ENCODE results near the gene PXMP2.

PXMP2 gene

DNA sequence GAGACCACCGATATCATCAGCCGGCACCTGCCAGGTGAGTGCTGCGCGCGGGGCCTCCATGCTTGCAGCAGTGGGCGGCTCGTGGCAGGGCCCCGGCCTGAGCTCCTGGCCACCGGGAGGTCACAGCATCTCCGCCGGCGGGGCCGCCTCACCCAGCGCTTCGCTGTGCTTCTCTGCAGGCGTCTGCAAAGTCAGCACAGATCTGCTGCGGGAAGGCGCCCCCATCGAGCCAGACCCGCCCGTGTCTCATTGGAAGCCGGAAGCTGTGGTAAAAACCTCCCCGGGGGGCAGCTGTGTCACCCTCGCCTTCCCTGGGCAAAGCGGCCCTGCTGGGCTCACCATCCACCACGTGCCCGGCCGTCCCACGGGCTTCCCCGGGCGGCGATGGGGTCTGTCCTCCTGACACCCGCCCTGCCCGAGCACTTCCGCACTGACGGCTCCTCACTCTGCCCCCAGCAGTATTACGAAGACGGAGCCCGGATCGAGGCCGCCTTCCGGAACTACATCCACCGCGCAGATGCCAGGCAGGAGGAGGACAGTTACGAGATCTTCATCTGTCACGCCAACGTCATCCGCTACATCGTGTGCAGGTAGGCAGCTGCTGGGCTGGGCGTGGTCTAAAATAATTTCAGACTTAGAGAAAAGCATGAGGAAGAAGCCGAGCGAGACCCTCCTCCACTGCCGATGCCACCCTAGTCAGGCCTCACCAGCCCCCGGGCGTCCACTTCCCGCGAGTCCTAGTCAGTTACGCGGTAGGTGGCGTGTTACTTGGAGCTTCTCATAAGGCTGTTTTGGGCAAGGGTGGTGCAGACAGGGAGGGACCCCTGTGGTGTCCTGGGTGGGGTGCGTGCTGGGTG is 30.4 kb downstream of the PXMP2 start:
- Histone ChIP-seq H3K27ac (ENCODE audit: low read length) (no peak overlapping the region), H3K27me3 (ENCODE audit: low read depth, low read length) (no peaks in the 10 kb centered on the region), H3K9me3 (ENCODE audit: control insufficient read depth in 1 of 2, low read length in 2 of 2) (no peaks in the 10 kb centered on the region), H3K4me1 (ENCODE audit: control insufficient read depth in 1 of 2, insufficient read depth in 2 of 2, low read length in 2 of 2) (no peaks in the 10 kb centered on the region), H3K4me3 (ENCODE audit: low read depth in 1 of 2, low read length in 2 of 2) (no peak overlapping the region), H3K36me3 (ENCODE audit: control insufficient read depth in 1 of 2, insufficient read depth in 2 of 2, low read length in 2 of 2) (peaks cover 23 to 59% of the 10 kb centered on the region in 2 donors)

DNA sequence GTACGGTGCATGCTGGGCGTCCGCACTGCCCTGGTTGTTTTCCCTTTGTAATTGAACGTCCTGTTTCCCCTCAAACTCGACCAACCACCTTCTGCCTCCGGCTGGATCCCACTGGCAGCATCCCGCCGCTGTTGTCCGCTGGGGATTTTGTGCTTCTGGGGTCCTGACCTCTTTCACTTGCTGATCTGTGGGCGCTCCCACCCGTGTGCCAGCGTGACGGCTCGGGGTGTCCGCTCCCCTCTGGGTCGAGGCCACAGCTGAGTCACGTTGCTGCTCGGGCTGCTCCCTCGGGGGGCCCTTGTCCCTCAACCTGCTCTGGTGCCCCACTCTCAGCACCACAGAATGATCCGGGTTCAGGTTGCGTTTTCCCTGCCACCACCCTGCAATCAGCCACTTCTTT is 31.3 kb downstream of the PXMP2 start:
- Histone ChIP-seq H3K27ac (ENCODE audit: low read length) (no peak overlapping the region), H3K36me3 (ENCODE audit: control insufficient read depth in 1 of 2, insufficient read depth in 2 of 2, low read length in 2 of 2) (peaks cover 23 to 67% of the 10 kb centered on the region in 2 donors)

DNA sequence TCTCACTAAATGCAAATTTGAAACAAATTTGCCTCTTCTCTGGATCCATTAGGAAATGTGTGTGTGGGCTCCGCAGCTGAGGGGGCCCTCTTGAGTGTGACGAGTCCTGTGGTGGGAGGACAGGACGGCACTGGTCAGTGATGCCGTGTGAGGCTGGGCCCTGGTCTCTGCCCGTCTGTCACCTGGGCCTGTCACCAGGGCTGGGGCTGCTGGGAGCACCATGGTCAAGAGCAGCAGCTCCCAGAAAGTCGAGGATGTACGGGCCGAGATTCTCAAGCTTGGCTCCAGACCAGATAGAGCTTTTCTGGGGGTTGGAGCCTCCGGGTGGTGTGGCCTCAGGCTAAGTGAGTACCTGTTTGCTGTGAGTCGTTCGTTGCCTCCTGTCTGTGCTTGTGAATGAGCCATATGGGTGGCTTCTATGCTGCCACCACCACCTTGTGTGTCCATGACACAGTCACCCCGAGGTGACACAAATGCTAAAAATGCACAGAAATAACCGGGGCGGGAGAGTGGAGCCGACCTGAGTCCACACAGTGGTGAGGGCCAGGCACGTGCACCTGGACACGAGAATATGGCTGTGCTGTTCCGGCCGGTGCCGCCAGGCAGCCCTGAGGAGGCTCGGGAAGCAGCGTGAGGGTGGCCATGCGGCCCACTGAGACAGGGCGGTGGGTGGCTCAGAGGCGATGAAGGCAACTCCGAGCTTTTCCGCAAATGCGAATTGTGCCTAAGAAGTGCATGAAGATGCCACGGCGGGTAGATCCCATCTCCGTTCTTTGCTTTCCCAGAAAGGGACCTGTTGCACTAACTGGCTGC is 32.0 kb downstream of the PXMP2 start:
- no peak overlapping the region for H3K27ac ChIP-seq (ENCODE audit: low read length)
- peaks cover 24 to 74% of the 10 kb centered on the region in 2 donors for H3K36me3 ChIP-seq (ENCODE audit: control insufficient read depth in 1 of 2, insufficient read depth in 2 of 2, low read length in 2 of 2)
- no peaks in the 10 kb centered on the region for H3K4me1 ChIP-seq (ENCODE audit: control insufficient read depth in 1 of 2, insufficient read depth in 2 of 2, low read length in 2 of 2)
- H3K27me3 ChIP-seq (ENCODE audit: low read depth, low read length), result no peaks in the 10 kb centered on the region
- no peaks in the 10 kb centered on the region for H3K9me3 ChIP-seq (ENCODE audit: control insufficient read depth in 1 of 2, low read length in 2 of 2)
- no peak overlapping the region for H3K4me3 ChIP-seq (ENCODE audit: low read depth in 1 of 2, low read length in 2 of 2)

More for the DNA sequence above, 31.3 kb downstream of the PXMP2 start:
- no peak overlapping the region for H3K4me3 ChIP-seq (ENCODE audit: low read depth in 1 of 2, low read length in 2 of 2)
- no peaks in the 10 kb centered on the region for H3K4me1 ChIP-seq (ENCODE audit: control insufficient read depth in 1 of 2, insufficient read depth in 2 of 2, low read length in 2 of 2)
- H3K9me3 ChIP-seq (ENCODE audit: control insufficient read depth in 1 of 2, low read length in 2 of 2), result no peaks in the 10 kb centered on the region
- H3K27me3 ChIP-seq (ENCODE audit: low read depth, low read length), result no peaks in the 10 kb centered on the region

DNA sequence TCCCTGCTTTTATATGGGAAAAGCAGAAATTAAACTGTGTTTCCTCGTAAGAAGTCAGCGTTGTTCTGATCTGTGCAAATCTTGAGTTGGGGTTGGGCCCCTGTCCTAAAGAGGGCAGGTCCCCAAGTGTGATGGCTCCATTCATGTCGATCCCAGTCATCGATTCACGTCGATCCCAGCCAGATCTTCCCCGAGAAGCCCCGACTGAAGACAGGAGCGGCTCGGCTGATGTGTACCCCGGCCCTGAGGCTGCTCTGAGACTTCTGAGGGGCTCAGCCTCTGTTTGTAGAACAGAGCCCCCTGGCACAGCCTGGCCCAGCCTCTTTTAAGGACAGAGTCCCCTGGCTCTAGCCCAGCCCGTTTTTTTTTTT is 32.6 kb downstream of the PXMP2 start:
- Histone ChIP-seq H3K4me3 (ENCODE audit: low read depth in 1 of 2, low read length in 2 of 2) (no peak overlapping the region), H3K4me1 (ENCODE audit: control insufficient read depth in 1 of 2, insufficient read depth in 2 of 2, low read length in 2 of 2) (no peaks in the 10 kb centered on the region), H3K36me3 (ENCODE audit: control insufficient read depth in 1 of 2, insufficient read depth in 2 of 2, low read length in 2 of 2) (peaks cover 23 to 75% of the 10 kb centered on the region in 2 donors), H3K27ac (ENCODE audit: low read length) (no peak overlapping the region), H3K27me3 (ENCODE audit: low read depth, low read length) (no peaks in the 10 kb centered on the region), H3K9me3 (ENCODE audit: control insufficient read depth in 1 of 2, low read length in 2 of 2) (no peaks in the 10 kb centered on the region)

DNA sequence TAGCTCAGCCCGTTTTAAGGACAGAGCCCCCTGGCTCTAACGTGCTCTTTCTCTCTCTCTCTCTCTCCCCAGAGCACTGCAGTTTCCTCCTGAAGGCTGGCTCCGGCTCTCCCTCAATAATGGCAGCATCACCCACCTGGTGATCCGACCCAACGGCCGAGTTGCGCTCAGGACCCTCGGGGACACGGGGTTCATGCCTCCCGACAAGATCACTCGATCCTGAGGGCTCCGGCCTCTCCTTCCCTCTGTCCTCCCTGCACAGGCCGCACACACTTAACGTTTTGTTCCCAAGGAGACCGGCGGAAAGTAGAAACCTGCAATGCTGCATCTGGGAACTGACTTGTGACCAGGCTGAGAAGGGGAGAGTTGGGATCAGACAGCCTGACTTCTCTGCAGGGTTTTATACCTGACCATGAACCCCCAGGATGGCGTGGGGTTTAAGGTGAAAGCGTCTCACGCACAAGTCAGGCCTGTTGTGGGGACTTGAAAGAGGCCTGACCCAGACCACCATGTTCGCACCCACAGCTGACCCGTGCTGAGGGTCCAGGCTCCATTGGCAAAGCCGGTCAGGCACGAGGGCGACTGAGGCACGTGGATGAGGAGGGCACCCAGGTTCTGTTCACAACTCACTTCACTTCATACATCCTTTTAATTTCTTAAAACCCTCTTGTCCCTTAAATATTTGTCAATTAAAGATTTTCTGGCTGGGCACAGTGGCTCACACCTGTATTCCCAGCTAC is 33.4 kb downstream of the PXMP2 start:
- Histone ChIP-seq H3K9me3 (ENCODE audit: control insufficient read depth in 1 of 2, low read length in 2 of 2) (no peaks in the 10 kb centered on the region), H3K27me3 (ENCODE audit: low read depth, low read length) (no peaks in the 10 kb centered on the region), H3K27ac (ENCODE audit: low read length) (no peak overlapping the region), H3K36me3 (ENCODE audit: control insufficient read depth in 1 of 2, insufficient read depth in 2 of 2, low read length in 2 of 2) (peaks cover 31 to 81% of the 10 kb centered on the region in 2 donors), H3K4me1 (ENCODE audit: control insufficient read depth in 1 of 2, insufficient read depth in 2 of 2, low read length in 2 of 2) (no peaks in the 10 kb centered on the region), H3K4me3 (ENCODE audit: low read depth in 1 of 2, low read length in 2 of 2) (no peak overlapping the region)

DNA sequence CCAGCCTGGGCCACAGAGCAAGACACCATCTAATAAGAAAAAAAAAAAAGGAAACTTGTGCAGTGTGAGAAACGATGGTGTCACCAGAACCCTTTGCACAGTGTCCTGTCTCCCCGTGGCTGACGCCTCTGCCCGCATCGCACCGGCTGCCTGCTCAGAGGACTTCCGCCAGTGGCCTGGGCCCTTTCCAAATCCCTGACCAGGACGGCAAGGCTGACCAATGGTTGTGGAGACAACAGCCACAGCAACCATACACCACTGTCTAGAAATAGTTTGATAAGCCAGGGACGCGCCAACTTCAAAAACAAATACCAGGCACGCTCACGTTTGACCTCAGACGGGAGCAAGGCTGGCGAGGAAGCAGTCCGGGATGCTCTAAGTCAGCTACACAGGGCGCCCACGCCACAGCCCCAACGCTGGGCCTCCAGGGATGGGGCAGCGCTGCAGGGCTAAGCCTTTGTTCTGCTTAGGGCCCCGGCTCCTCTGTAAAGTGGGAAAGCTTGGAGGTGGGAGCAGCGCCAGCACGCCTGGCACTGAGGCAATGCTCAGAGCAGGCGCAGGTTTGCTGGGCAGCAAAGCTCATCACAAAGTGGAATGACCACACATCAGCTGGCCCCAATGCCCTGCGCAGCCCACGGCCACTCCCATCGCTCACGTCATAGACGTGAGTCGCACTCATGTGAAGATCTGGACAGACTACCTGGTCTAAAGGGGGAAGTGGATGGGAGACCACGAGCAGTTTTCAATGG is 35.8 kb downstream of the PXMP2 start:
- Histone ChIP-seq H3K27ac (ENCODE audit: low read length) (no peak overlapping the region), H3K4me1 (ENCODE audit: control insufficient read depth in 1 of 2, insufficient read depth in 2 of 2, low read length in 2 of 2) (no peaks in the 10 kb centered on the region), H3K27me3 (ENCODE audit: low read depth, low read length) (no peaks in the 10 kb centered on the region), H3K36me3 (ENCODE audit: control insufficient read depth in 1 of 2, insufficient read depth in 2 of 2, low read length in 2 of 2) (peaks cover 48 to 85% of the 10 kb centered on the region in 2 donors), H3K4me3 (ENCODE audit: low read depth in 1 of 2, low read length in 2 of 2) (no peak overlapping the region), H3K9me3 (ENCODE audit: control insufficient read depth in 1 of 2, low read length in 2 of 2) (no peaks in the 10 kb centered on the region)

DNA sequence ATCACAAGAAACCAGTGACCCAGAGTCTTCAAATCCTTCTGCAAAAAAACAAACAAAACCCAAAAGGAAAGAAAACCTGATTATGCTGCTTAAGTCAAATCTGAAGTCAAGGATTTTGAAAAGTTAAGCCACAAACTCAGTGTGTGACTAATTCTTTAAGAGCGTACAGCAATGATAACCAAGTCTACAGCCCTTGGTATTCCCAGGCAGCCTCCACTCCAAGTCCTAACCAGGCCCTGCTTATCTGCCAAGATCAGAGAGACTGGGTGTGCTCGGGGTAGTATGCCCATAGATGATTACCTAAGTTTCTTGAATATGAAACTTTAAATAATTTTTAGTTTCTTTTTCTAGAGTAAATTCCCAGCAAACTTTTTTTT is 36.4 kb downstream of the PXMP2 start:
- no peak overlapping the region for H3K27ac ChIP-seq (ENCODE audit: low read length)
- no peaks in the 10 kb centered on the region for H3K9me3 ChIP-seq (ENCODE audit: control insufficient read depth in 1 of 2, low read length in 2 of 2)
- H3K27me3 ChIP-seq (ENCODE audit: low read depth, low read length), result no peaks in the 10 kb centered on the region
- H3K36me3 ChIP-seq (ENCODE audit: control insufficient read depth in 1 of 2, insufficient read depth in 2 of 2, low read length in 2 of 2), result peaks cover 51 to 88% of the 10 kb centered on the region in 2 donors
- H3K4me1 ChIP-seq (ENCODE audit: control insufficient read depth in 1 of 2, insufficient read depth in 2 of 2, low read length in 2 of 2), result no peaks in the 10 kb centered on the region
- H3K4me3 ChIP-seq (ENCODE audit: low read depth in 1 of 2, low read length in 2 of 2), result no peak overlapping the region

DNA sequence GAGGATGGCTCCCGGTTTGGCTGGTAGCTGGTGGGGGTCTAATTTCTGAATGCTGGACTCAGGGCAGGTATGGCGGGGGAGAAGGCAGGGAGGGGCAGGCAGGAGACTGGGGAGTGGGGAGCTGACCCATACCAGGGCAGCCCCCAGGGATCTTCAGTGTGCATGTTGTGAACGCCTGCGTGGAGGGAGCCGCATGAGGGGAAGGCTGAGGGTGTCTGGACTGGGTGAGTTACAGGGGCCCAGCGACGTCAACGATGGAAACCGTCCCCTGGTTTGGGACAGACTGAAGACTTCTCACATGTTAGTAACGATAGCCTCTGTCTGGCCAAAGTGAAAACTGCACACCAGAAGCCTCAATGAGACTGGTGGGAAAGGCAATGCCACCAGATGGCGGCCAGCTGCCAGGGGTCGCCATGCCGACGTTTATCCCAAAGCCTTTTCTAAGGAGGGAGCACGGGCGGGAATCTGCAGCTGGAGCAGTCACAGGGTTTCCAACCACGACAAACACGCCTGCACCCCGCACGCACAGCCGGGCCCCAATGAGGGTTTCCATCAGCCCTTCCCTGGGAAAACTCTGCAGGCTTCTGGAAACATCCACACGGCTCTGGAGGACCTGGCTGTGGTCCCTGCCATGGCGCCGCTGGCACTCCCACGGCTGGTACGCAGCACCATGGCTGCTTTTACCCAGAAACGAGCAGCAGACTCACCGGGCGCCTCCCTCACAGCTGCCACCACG is 37.3 kb downstream of the PXMP2 start:
- Histone ChIP-seq H3K4me1 (ENCODE audit: control insufficient read depth in 1 of 2, insufficient read depth in 2 of 2, low read length in 2 of 2) (no peaks in the 10 kb centered on the region), H3K9me3 (ENCODE audit: control insufficient read depth in 1 of 2, low read length in 2 of 2) (no peaks in the 10 kb centered on the region), H3K27ac (ENCODE audit: low read length) (no peak overlapping the region), H3K4me3 (ENCODE audit: low read depth in 1 of 2, low read length in 2 of 2) (no peak overlapping the region), H3K36me3 (ENCODE audit: control insufficient read depth in 1 of 2, insufficient read depth in 2 of 2, low read length in 2 of 2) (peaks cover 44 to 84% of the 10 kb centered on the region in 2 donors), H3K27me3 (ENCODE audit: low read depth, low read length) (no peaks in the 10 kb centered on the region)

DNA sequence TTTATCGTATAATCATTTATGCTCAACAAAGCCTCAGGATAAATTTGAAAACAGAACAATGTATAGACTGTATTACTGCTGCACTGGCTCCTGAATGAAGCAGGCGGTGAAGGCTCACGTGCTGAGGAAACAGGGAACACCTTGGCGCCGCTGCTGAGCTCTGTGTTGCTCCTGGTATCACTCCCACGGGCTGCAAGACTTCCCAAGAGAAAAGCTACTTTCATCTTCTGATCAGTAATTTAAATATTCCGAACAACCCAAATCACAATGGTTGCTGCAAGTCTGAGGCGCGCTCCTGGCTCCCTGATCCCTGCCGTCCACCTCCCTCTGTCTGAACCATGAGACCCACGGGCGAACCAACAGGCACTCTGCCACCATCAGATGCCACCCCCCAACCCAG is 39.0 kb downstream of the PXMP2 start:
- no peaks in the 10 kb centered on the region for H3K4me1 ChIP-seq (ENCODE audit: control insufficient read depth in 1 of 2, insufficient read depth in 2 of 2, low read length in 2 of 2)
- H3K4me3 ChIP-seq (ENCODE audit: low read depth in 1 of 2, low read length in 2 of 2), result no peak overlapping the region
- no peak overlapping the region for H3K27ac ChIP-seq (ENCODE audit: low read length)
- H3K9me3 ChIP-seq (ENCODE audit: control insufficient read depth in 1 of 2, low read length in 2 of 2), result no peaks in the 10 kb centered on the region
- no peaks in the 10 kb centered on the region for H3K27me3 ChIP-seq (ENCODE audit: low read depth, low read length)
- peaks cover 54 to 86% of the 10 kb centered on the region in 2 donors for H3K36me3 ChIP-seq (ENCODE audit: control insufficient read depth in 1 of 2, insufficient read depth in 2 of 2, low read length in 2 of 2)

DNA sequence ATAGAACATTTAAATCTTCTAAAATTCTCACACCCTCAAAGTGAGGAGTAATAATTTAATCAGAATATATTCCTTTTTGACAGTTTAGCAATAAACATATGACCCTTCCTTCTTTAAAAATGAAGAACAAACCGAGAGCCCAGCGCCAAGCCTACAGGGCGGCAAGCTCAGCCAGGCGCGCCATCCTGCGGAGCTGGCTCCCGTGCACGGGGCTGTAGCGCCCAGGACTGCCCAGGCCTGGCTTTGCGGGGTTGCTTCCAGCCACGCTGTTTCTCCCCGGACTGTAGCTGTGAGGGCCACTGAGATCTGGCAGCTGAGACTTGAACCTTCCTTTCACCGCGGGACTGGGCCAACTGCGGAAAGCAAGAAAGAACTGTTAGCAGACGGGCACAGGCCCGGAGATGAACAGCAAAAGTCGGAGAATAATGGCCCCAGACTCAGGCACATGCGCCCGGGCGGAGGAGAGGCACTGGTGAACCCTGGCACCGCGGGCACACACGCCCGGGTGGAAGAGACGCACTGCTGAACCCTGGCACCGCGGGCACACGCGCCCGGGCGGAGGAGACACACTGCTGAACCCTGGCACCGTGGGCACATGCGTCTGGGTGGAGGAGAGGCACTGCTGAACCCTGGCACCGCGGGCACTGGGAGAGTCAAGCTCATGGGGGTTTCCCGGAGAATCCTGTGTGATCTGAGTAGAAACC is 39.9 kb downstream of the PXMP2 start:
- no peaks in the 10 kb centered on the region for H3K4me1 ChIP-seq (ENCODE audit: control insufficient read depth in 1 of 2, insufficient read depth in 2 of 2, low read length in 2 of 2)
- no peak overlapping the region for H3K4me3 ChIP-seq (ENCODE audit: low read depth in 1 of 2, low read length in 2 of 2)
- no peak overlapping the region for H3K27ac ChIP-seq (ENCODE audit: low read length)
- no peaks in the 10 kb centered on the region for H3K9me3 ChIP-seq (ENCODE audit: control insufficient read depth in 1 of 2, low read length in 2 of 2)
- peaks cover 59 to 87% of the 10 kb centered on the region in 2 donors for H3K36me3 ChIP-seq (ENCODE audit: control insufficient read depth in 1 of 2, insufficient read depth in 2 of 2, low read length in 2 of 2)
- H3K27me3 ChIP-seq (ENCODE audit: low read depth, low read length), result no peaks in the 10 kb centered on the region

Measured in muscle layer of duodenum (tissue), 2 donors.